Chondrocyte (in vitro differentiated cells): ENCODE measurements around the gene EXPH5. TPM values are rescaled to one million over a fixed set of nuclear protein-coding genes. Genes with fewer than 3 reads are reported as not detected.

Experiments used
- DNase-seq: peaks from one replicate; pipeline ENCODE4 v3.0.0; 2021; ENCODE audit warnings: mixed read lengths, low spot score
- H3K27ac Mint-ChIP-seq: one replicate; pipeline ENCODE4 v1.8.0; 2021; ENCODE audit warnings: mild to moderate bottlenecking, moderate library complexity, mixed read lengths; ENCODE audit not compliant: unreplicated experiment
- H3K27me3 Mint-ChIP-seq: 2 replicates; pipeline ENCODE4 v1.8.0; 2021; ENCODE audit warnings: low read depth, mixed read lengths
- H3K36me3 Mint-ChIP-seq: 2 replicates; pipeline ENCODE4 v1.8.0; 2021; ENCODE audit warnings: low read depth, mixed read lengths
- H3K4me1 Mint-ChIP-seq: 2 replicates; pipeline ENCODE4 v1.8.0; 2021; ENCODE audit warnings: low read depth, mild to moderate bottlenecking, mixed read lengths
- H3K4me3 Mint-ChIP-seq: one replicate; pipeline ENCODE4 v1.8.0; 2021; ENCODE audit warnings: mild to moderate bottlenecking, moderate library complexity, mixed read lengths; ENCODE audit not compliant: unreplicated experiment
- H3K9me3 Mint-ChIP-seq: 2 replicates; pipeline ENCODE4 v1.8.0; 2021; ENCODE audit warnings: low read depth, mixed read lengths
- CTCF ChIP-seq: fragments of 200-600 bp; sonication (generic); IDR thresholded peaks from 2 replicates; pipeline ENCODE4 v1.5.0; 2021; ENCODE audit warnings: antibody characterized with exemption, mild to moderate bottlenecking, moderate library complexity
- total RNA-seq: library from RNA; stranded (reverse); gene quantifications from 3 replicates; pipeline ENCODE4 v1.2.1, GENCODE V29; 2021

EXPH5 gene
- total RNA-seq, 1 donor from 2014 or later, result 1.1 TPM

- no peaks in the 10 kb centered on the region for H3K27me3 Mint-ChIP-seq
- H3K4me1 Mint-ChIP-seq, result peaks cover 16% of the 10 kb centered on the region
- DNase-seq, result no peak
- H3K9me3 Mint-ChIP-seq, result no peaks in the 10 kb centered on the region
- H3K4me3 Mint-ChIP-seq, result peak overlapping the region; percentile 86
- no peak overlapping the region for H3K27ac Mint-ChIP-seq
- no peaks in the 10 kb centered on the region for H3K36me3 Mint-ChIP-seq
- no peak for TF ChIP-seq CTCF
Observed at GRCh38 chr11:108592591-108593213, 866 bp downstream of the EXPH5 start.

- no peak for TF ChIP-seq CTCF
- no peaks in the 10 kb centered on the region for H3K9me3 Mint-ChIP-seq
- no peaks in the 10 kb centered on the region for H3K27me3 Mint-ChIP-seq
- peak overlapping the region; percentile 86 for H3K4me3 Mint-ChIP-seq
- H3K27ac Mint-ChIP-seq, result no peak overlapping the region
- H3K36me3 Mint-ChIP-seq, result no peaks in the 10 kb centered on the region
- peaks cover 12% of the 10 kb centered on the region for H3K4me1 Mint-ChIP-seq
- DNase-seq, result no peak
Observed at GRCh38 chr11:108591893-108592292, 1.7 kb downstream of the EXPH5 start.

GRCh38 chr11:108589136-108589535 is 4.4 kb downstream of the EXPH5 start:
- no peak for DNase-seq
- no peak overlapping the region for H3K4me3 Mint-ChIP-seq
- H3K27me3 Mint-ChIP-seq, result no peaks in the 10 kb centered on the region
- H3K27ac Mint-ChIP-seq, result no peak overlapping the region
- H3K9me3 Mint-ChIP-seq, result no peaks in the 10 kb centered on the region
- no peaks in the 10 kb centered on the region for H3K36me3 Mint-ChIP-seq
- no peak for TF ChIP-seq CTCF
- H3K4me1 Mint-ChIP-seq, result peaks cover 12% of the 10 kb centered on the region

GRCh38 chr11:108588287-108588686 is 5.3 kb downstream of the EXPH5 start:
- no peak overlapping the region for H3K4me3 Mint-ChIP-seq
- H3K27me3 Mint-ChIP-seq, result no peaks in the 10 kb centered on the region
- no peak for DNase-seq
- H3K4me1 Mint-ChIP-seq, result peaks cover 9% of the 10 kb centered on the region
- no peak for TF ChIP-seq CTCF
- no peak overlapping the region for H3K27ac Mint-ChIP-seq
- no peaks in the 10 kb centered on the region for H3K9me3 Mint-ChIP-seq
- no peaks in the 10 kb centered on the region for H3K36me3 Mint-ChIP-seq

GRCh38 chr11:108587109-108587508 is 6.5 kb downstream of the EXPH5 start:
- no peak for TF ChIP-seq CTCF
- no peak overlapping the region for H3K4me3 Mint-ChIP-seq
- H3K27ac Mint-ChIP-seq, result no peak overlapping the region
- H3K9me3 Mint-ChIP-seq, result no peaks in the 10 kb centered on the region
- no peaks in the 10 kb centered on the region for H3K4me1 Mint-ChIP-seq
- H3K36me3 Mint-ChIP-seq, result no peaks in the 10 kb centered on the region
- no peak for DNase-seq
- H3K27me3 Mint-ChIP-seq, result no peaks in the 10 kb centered on the region
